ENCODE measurements around the gene FCGR3A.
"Not testable (repeated sequence)": the region's sequence is repeated elsewhere in the genome, so short reads cannot be mapped to it uniquely, and the experiment has no call there.

The FCGR3A gene

GRCh38 chr1:161556143-161556542 is 6.5 kb upstream of the FCGR3A start:
- not testable (repeated sequence) for DNase-seq

GRCh38 chr1:161554815-161555417 is 5.3 kb upstream of the FCGR3A start:
- DNase-seq: peak; percentile 1 to 15

GRCh38 chr1:161554340-161554739 is 4.7 kb upstream of the FCGR3A start:
- DNase-seq: peak; percentile 9 to 17

- not testable (repeated sequence) for DNase-seq
Measured at GRCh38 chr1:161553631-161554030, 4.0 kb upstream of the FCGR3A start.

- DNase-seq: peak; percentile 17 to 35
Measured at GRCh38 chr1:161550942-161551341, 1.3 kb upstream of the FCGR3A start.

GRCh38 chr1:161548749-161549406 is 740 bp downstream of the FCGR3A start:
- DNase-seq: peak in 1 of 2 donors; percentile 63

GRCh38 chr1:161547995-161548741 is 1.4 kb downstream of the FCGR3A start:
- not testable (repeated sequence) for DNase-seq

GRCh38 chr1:161545005-161545731 is 4.5 kb downstream of the FCGR3A start:
- not testable (repeated sequence) for DNase-seq

- DNase-seq: not testable (repeated sequence)
Measured at GRCh38 chr1:161543125-161543524, 6.5 kb downstream of the FCGR3A start.

- not testable (repeated sequence) for DNase-seq
Measured at GRCh38 chr1:161542091-161542559, 7.5 kb downstream of the FCGR3A start.

- peak in 1 of 2 donors; percentile 16 for DNase-seq
Measured at GRCh38 chr1:161540570-161540960, 9.1 kb downstream of the FCGR3A start.

GRCh38 chr1:161539731-161540569 is 9.7 kb downstream of the FCGR3A start:
- DNase-seq: peak; percentile 81 to 89

GRCh38 chr1:161538925-161539479 is 10.6 kb downstream of the FCGR3A start:
- not testable (repeated sequence) for DNase-seq

GRCh38 chr1:161537068-161537669 is 12.4 kb downstream of the FCGR3A start:
- not testable (repeated sequence) for DNase-seq

- DNase-seq: peak; percentile 49 to 77
Measured at GRCh38 chr1:161532644-161533567, 16.7 kb downstream of the FCGR3A start.

GRCh38 chr1:161531986-161532643 is 17.5 kb downstream of the FCGR3A start:
- DNase-seq: no peak

GRCh38 chr1:161530671-161531641 is 18.7 kb downstream of the FCGR3A start:
- DNase-seq: peak; percentile 80 to 92

GRCh38 chr1:161530158-161530557 is 19.5 kb downstream of the FCGR3A start:
- DNase-seq: peak; percentile 50 to 66
